Measurements from ENCODE around the gene CACNA2D2. TPM values are rescaled to one million over a fixed set of nuclear protein-coding genes. Genes with fewer than 3 reads are reported as not detected.

The CACNA2D2 gene
- total RNA-seq, 5 donors from 2014 or later (not counting 1 experiment from before 2014, with no cell fraction given): 2.6 to 8.9 (median 4.1) TPM

GRCh38 chr3:50385754-50386153 is 117.7 kb downstream of the CACNA2D2 start:
- no peak overlapping the region for H3K27ac ChIP-seq (ENCODE audit: low read length)
- POLR2A ChIA-PET: no interaction called here
- H3K9me3 ChIP-seq: no peaks in the 10 kb centered on the region
- WGBS (ENCODE audit: insufficient coverage): 73% methylated on average over 4 of the region's 13 CpGs
- H3K4me3 ChIP-seq (ENCODE audit: control insufficient read depth in 1 of 2, extremely low read depth in 1 of 2, low read length in 1 of 2): no peak overlapping the region
- H3K4me1 ChIP-seq (ENCODE audit: control insufficient read depth in 1 of 2, extremely low read depth in 1 of 2, insufficient read depth in 2 of 2, low read length in 2 of 2): no peaks in the 10 kb centered on the region
- H3K27me3 ChIP-seq (replicated peaks in 1 of 2; ENCODE audit: control insufficient read depth in 2 of 2, extremely low read depth in 1 of 2, insufficient read depth in 2 of 2, low read length in 1 of 2): peaks cover 0 to 3% of the 10 kb centered on the region in 2 experiments
- no peaks in the 10 kb centered on the region for H3K9me3 Mint-ChIP-seq
- CTCF ChIA-PET: no interaction called here
- H3K4me3 Mint-ChIP-seq: no peak overlapping the region
- ATAC-seq (replicated peaks in 1 of 4): no peak
- H3K4me1 Mint-ChIP-seq: no peaks in the 10 kb centered on the region
- no peak overlapping the region for H3K27ac Mint-ChIP-seq
- H3K36me3 ChIP-seq (ENCODE audit: control insufficient read depth in 2 of 2, extremely low read depth in 1 of 2, insufficient read depth in 1 of 2, low read length in 1 of 2): no peaks in the 10 kb centered on the region
- H3K27me3 Mint-ChIP-seq: no peaks in the 10 kb centered on the region
- no peak for DNase-seq
- H3K36me3 Mint-ChIP-seq: no peaks in the 10 kb centered on the region

DNA sequence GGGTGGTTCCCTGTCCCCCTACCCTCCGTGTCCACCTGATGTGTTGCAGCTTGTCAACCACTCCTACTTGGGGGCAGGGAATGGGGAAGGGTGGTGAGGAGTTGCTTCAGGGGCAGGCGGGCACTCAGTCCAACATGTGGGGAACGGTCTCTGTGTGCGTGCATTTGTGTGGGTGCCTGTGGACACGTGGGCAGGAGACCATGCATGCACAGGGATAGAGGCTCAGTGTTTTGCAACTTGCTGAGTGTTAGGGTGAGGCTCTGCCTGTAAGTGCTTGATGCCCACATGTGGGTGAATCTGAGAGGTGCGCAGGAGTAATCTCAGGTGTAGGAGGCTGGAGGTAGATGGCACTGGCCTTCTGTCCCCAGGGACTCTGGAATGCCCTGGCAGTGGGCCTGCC is 119.7 kb downstream of the CACNA2D2 start:
- no peaks in the 10 kb centered on the region for H3K27me3 Mint-ChIP-seq
- ATAC-seq (replicated peaks in 1 of 4) (no peak), DNase-seq (no peak)
- Histone ChIP-seq H3K9me3 (no peaks in the 10 kb centered on the region), H3K27me3 (replicated peaks in 1 of 2; ENCODE audit: control insufficient read depth in 2 of 2, extremely low read depth in 1 of 2, insufficient read depth in 2 of 2, low read length in 1 of 2) (peaks cover 0 to 3% of the 10 kb centered on the region in 2 experiments), H3K4me3 (ENCODE audit: control insufficient read depth in 1 of 2, extremely low read depth in 1 of 2, low read length in 1 of 2) (no peak overlapping the region), H3K27ac (ENCODE audit: low read length) (no peak overlapping the region), H3K36me3 (ENCODE audit: control insufficient read depth in 2 of 2, extremely low read depth in 1 of 2, insufficient read depth in 1 of 2, low read length in 1 of 2) (no peaks in the 10 kb centered on the region), H3K4me1 (ENCODE audit: control insufficient read depth in 1 of 2, extremely low read depth in 1 of 2, insufficient read depth in 2 of 2, low read length in 2 of 2) (no peaks in the 10 kb centered on the region)
- no peaks in the 10 kb centered on the region for H3K4me1 Mint-ChIP-seq
- H3K36me3 Mint-ChIP-seq: no peaks in the 10 kb centered on the region
- H3K27ac Mint-ChIP-seq: no peak overlapping the region
- ChIA-PET POLR2A (no interaction called here), CTCF (no interaction called here)
- WGBS (ENCODE audit: insufficient coverage): 81% methylated on average over 6 of the region's 6 CpGs
- no peak overlapping the region for H3K4me3 Mint-ChIP-seq
- no peaks in the 10 kb centered on the region for H3K9me3 Mint-ChIP-seq

GRCh38 chr3:50382722-50383121 is 120.7 kb downstream of the CACNA2D2 start:
- DNase-seq: no peak
- CTCF ChIA-PET: no interaction called here
- Mint-ChIP-seq H3K27ac (no peak overlapping the region), H3K27me3 (no peaks in the 10 kb centered on the region), H3K4me3 (no peak overlapping the region), H3K36me3 (no peaks in the 10 kb centered on the region), H3K4me1 (no peaks in the 10 kb centered on the region), H3K9me3 (no peaks in the 10 kb centered on the region)
- Histone ChIP-seq H3K36me3 (ENCODE audit: control insufficient read depth in 2 of 2, extremely low read depth in 1 of 2, insufficient read depth in 1 of 2, low read length in 1 of 2) (no peaks in the 10 kb centered on the region), H3K4me1 (ENCODE audit: control insufficient read depth in 1 of 2, extremely low read depth in 1 of 2, insufficient read depth in 2 of 2, low read length in 2 of 2) (no peaks in the 10 kb centered on the region), H3K27ac (ENCODE audit: low read length) (no peak overlapping the region), H3K4me3 (ENCODE audit: control insufficient read depth in 1 of 2, extremely low read depth in 1 of 2, low read length in 1 of 2) (no peak overlapping the region), H3K27me3 (replicated peaks in 1 of 2; ENCODE audit: control insufficient read depth in 2 of 2, extremely low read depth in 1 of 2, insufficient read depth in 2 of 2, low read length in 1 of 2) (peaks cover 0 to 3% of the 10 kb centered on the region in 2 experiments), H3K9me3 (no peaks in the 10 kb centered on the region)
- WGBS (ENCODE audit: insufficient coverage): 88% methylated on average over 5 of the region's 12 CpGs
- POLR2A ChIA-PET: no interaction called here
- ATAC-seq (replicated peaks in 1 of 4): no peak

DNA sequence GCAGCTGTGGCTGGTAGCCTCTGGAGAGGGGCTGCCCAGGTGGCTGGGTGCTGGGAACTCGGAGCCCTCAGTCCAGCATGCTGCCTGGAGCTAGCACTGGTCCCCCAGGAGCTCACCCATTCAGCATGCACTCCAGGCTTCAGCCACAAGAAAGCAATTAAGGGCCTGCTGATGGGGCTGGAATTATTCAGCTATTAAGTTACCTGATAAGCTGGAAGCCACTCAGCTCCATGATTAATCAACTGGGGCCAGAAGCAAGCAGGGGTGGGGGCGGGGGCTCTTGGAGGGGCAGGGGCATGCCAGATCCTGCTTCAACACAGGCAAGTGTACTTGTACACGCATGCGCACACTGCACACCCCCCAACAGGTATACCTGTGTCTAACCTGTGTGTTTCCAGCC is 122.1 kb downstream of the CACNA2D2 start:
- no peak overlapping the region for H3K4me3 Mint-ChIP-seq
- DNase-seq (no peak), ATAC-seq (replicated peaks in 1 of 4) (no peak)
- H3K27ac ChIP-seq (ENCODE audit: low read length): no peak overlapping the region
- no peaks in the 10 kb centered on the region for H3K27me3 ChIP-seq (replicated peaks in 1 of 2; ENCODE audit: control insufficient read depth in 2 of 2, extremely low read depth in 1 of 2, insufficient read depth in 2 of 2, low read length in 1 of 2)
- no peaks in the 10 kb centered on the region for H3K4me1 ChIP-seq (ENCODE audit: control insufficient read depth in 1 of 2, extremely low read depth in 1 of 2, insufficient read depth in 2 of 2, low read length in 2 of 2)
- ChIA-PET POLR2A (interaction anchor here in 1 of 2 donors (0.6 kb wide), 1 partner anchor 33 kb away, joined by 3 read pairs; no protein-coding TSS in a partner anchor), CTCF (no interaction called here)
- no peaks in the 10 kb centered on the region for H3K36me3 ChIP-seq (ENCODE audit: control insufficient read depth in 2 of 2, extremely low read depth in 1 of 2, insufficient read depth in 1 of 2, low read length in 1 of 2)
- no peaks in the 10 kb centered on the region for H3K9me3 Mint-ChIP-seq
- H3K4me3 ChIP-seq (ENCODE audit: control insufficient read depth in 1 of 2, extremely low read depth in 1 of 2, low read length in 1 of 2): no peak overlapping the region
- H3K27me3 Mint-ChIP-seq: no peaks in the 10 kb centered on the region
- no peak overlapping the region for H3K27ac Mint-ChIP-seq
- H3K9me3 ChIP-seq: no peaks in the 10 kb centered on the region
- 81% methylated on average over 3 of the region's 4 CpGs for WGBS (ENCODE audit: insufficient coverage)
- no peaks in the 10 kb centered on the region for H3K36me3 Mint-ChIP-seq
- H3K4me1 Mint-ChIP-seq: no peaks in the 10 kb centered on the region

- H3K27ac ChIP-seq (ENCODE audit: low read length): no peak overlapping the region
- H3K27ac Mint-ChIP-seq: no peak overlapping the region
These were observed 122.9 kb downstream of the CACNA2D2 start for GRCh38 chr3:50380405-50381085.

DNA sequence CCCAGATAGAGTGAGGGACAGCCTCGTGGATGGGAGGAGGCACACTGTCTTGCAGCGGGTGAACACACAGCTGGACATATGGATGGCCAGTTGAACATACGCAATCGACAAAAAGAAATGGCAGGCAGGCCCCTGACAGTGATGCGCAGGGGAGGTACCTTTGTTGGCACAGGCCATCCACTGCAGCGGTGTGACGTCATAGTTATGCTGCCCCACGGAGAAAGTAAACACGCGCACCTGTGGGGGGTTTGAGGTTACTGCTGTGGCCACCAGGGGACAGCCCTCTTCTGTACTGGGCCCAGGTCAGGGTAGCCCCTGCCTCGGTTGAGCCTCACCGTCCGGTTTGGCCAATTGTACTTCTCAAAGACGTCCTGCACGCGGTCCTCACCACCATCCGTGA is 124.7 kb downstream of the CACNA2D2 start:
- Histone ChIP-seq H3K4me1 (ENCODE audit: control insufficient read depth in 1 of 2, extremely low read depth in 1 of 2, insufficient read depth in 2 of 2, low read length in 2 of 2) (no peaks in the 10 kb centered on the region), H3K9me3 (no peaks in the 10 kb centered on the region), H3K27ac (ENCODE audit: low read length) (no peak overlapping the region), H3K4me3 (ENCODE audit: control insufficient read depth in 1 of 2, extremely low read depth in 1 of 2, low read length in 1 of 2) (no peak overlapping the region), H3K27me3 (replicated peaks in 1 of 2; ENCODE audit: control insufficient read depth in 2 of 2, extremely low read depth in 1 of 2, insufficient read depth in 2 of 2, low read length in 1 of 2) (no peaks in the 10 kb centered on the region), H3K36me3 (ENCODE audit: control insufficient read depth in 2 of 2, extremely low read depth in 1 of 2, insufficient read depth in 1 of 2, low read length in 1 of 2) (no peaks in the 10 kb centered on the region)
- no peaks in the 10 kb centered on the region for H3K9me3 Mint-ChIP-seq
- ATAC-seq (replicated peaks in 1 of 4) (no peak), DNase-seq (no peak)
- H3K27me3 Mint-ChIP-seq: no peaks in the 10 kb centered on the region
- CTCF ChIA-PET: no interaction called here
- no peaks in the 10 kb centered on the region for H3K36me3 Mint-ChIP-seq
- POLR2A ChIA-PET: no interaction called here
- H3K4me3 Mint-ChIP-seq: no peak overlapping the region
- WGBS (ENCODE audit: insufficient coverage): 86% methylated on average over 10 of the region's 17 CpGs
- H3K27ac Mint-ChIP-seq: no peak overlapping the region
- peaks cover 0 to 2% (median 0%) of the 10 kb centered on the region in 3 donors for H3K4me1 Mint-ChIP-seq

More at GRCh38 chr3:50380405-50381085, 122.9 kb downstream of the CACNA2D2 start:
- no peaks in the 10 kb centered on the region for H3K36me3 Mint-ChIP-seq
- H3K9me3 Mint-ChIP-seq: no peaks in the 10 kb centered on the region
- POLR2A ChIA-PET: interaction anchor here in 1 of 2 donors (0.6 kb wide), 1 partner anchor 311 kb away, joined by 5 read pairs; no protein-coding TSS in a partner anchor
- ATAC-seq (replicated peaks in 1 of 4): no peak
- no peak overlapping the region for H3K4me3 Mint-ChIP-seq
- 69% methylated on average over 9 of the region's 17 CpGs for WGBS (ENCODE audit: insufficient coverage)
- no peaks in the 10 kb centered on the region for H3K36me3 ChIP-seq (ENCODE audit: control insufficient read depth in 2 of 2, extremely low read depth in 1 of 2, insufficient read depth in 1 of 2, low read length in 1 of 2)
- H3K4me1 Mint-ChIP-seq: no peaks in the 10 kb centered on the region
- H3K4me3 ChIP-seq (ENCODE audit: control insufficient read depth in 1 of 2, extremely low read depth in 1 of 2, low read length in 1 of 2): no peak overlapping the region
- H3K9me3 ChIP-seq: no peaks in the 10 kb centered on the region
- CTCF ChIA-PET: interaction anchor here in 1 of 2 donors (0.6 kb wide), 1 partner anchor 31 kb away, joined by 3 read pairs; no protein-coding TSS in a partner anchor
- DNase-seq: no peak
- H3K27me3 Mint-ChIP-seq: no peaks in the 10 kb centered on the region
- H3K4me1 ChIP-seq (ENCODE audit: control insufficient read depth in 1 of 2, extremely low read depth in 1 of 2, insufficient read depth in 2 of 2, low read length in 2 of 2): no peaks in the 10 kb centered on the region
- H3K27me3 ChIP-seq (replicated peaks in 1 of 2; ENCODE audit: control insufficient read depth in 2 of 2, extremely low read depth in 1 of 2, insufficient read depth in 2 of 2, low read length in 1 of 2): no peaks in the 10 kb centered on the region
